HG03159 (cell line): ENCODE results near the gene ATP11A.
"Not testable (repeated sequence)": the region's sequence is repeated elsewhere in the genome, so short reads cannot be mapped to it uniquely, and the experiment has no call there.

Source experiments
- ATAC-seq: cut with Tn5 transposase; IDR thresholded peaks from one replicate; pipeline ENCODE4 v1.9.1; 2021; ENCODE audit warnings: mild to moderate bottlenecking, moderate library complexity; ENCODE audit not compliant: unreplicated experiment

The ATP11A gene

GRCh38 chr13:112850273-112850672 is 160.4 kb downstream of the ATP11A start:
- ATAC-seq = no peak

GRCh38 chr13:112851107-112852038 is 161.5 kb downstream of the ATP11A start:
- ATAC-seq = no peak

- no peak for ATAC-seq
These were observed 162.6 kb downstream of the ATP11A start for GRCh38 chr13:112852392-112852791.

GRCh38 chr13:112852808-112853207 is 163.0 kb downstream of the ATP11A start:
- ATAC-seq = no peak

- ATAC-seq = no peak
These were observed 164.5 kb downstream of the ATP11A start for GRCh38 chr13:112854321-112854720.

GRCh38 chr13:112855859-112856258 is 166.0 kb downstream of the ATP11A start:
- no peak for ATAC-seq

GRCh38 chr13:112857914-112858490 is 168.2 kb downstream of the ATP11A start:
- no peak for ATAC-seq

- ATAC-seq = no peak
These were observed 169.4 kb downstream of the ATP11A start for GRCh38 chr13:112859128-112859816.

- ATAC-seq = no peak
These were observed 170.0 kb downstream of the ATP11A start for GRCh38 chr13:112859817-112860190.

- ATAC-seq = no peak
These were observed 172.2 kb downstream of the ATP11A start for GRCh38 chr13:112861876-112862615.

- not testable (repeated sequence) for ATAC-seq
These were observed 173.5 kb downstream of the ATP11A start for GRCh38 chr13:112863356-112863755.

GRCh38 chr13:112865478-112865877 is 175.6 kb downstream of the ATP11A start:
- ATAC-seq = not testable (repeated sequence)

- no peak for ATAC-seq
These were observed 177.5 kb downstream of the ATP11A start for GRCh38 chr13:112867301-112867711.

- no peak for ATAC-seq
These were observed 178.5 kb downstream of the ATP11A start for GRCh38 chr13:112868308-112868707.

- ATAC-seq = no peak
These were observed 179.6 kb downstream of the ATP11A start for GRCh38 chr13:112869202-112870050.

- ATAC-seq = no peak
These were observed 180.2 kb downstream of the ATP11A start for GRCh38 chr13:112870051-112870331.

- no peak for ATAC-seq
These were observed 181.0 kb downstream of the ATP11A start for GRCh38 chr13:112870737-112871287.

- no peak for ATAC-seq
These were observed 181.9 kb downstream of the ATP11A start for GRCh38 chr13:112871742-112872141.

- ATAC-seq = not testable (repeated sequence)
These were observed 183.1 kb downstream of the ATP11A start for GRCh38 chr13:112872657-112873631.
